Measurements from ENCODE around the gene FREM2. TPM values are rescaled to one million over a fixed set of nuclear protein-coding genes. Genes with fewer than 3 reads are reported as not detected.

The FREM2 gene
- total RNA-seq, 1 experiment from 2014 or later = not detected

GRCh38 chr13:38880397-38880796 is 193.5 kb downstream of the FREM2 start:
- no TSS peak for BruUV-seq (replicated peaks)
- POLR2A ChIA-PET = no interaction called here
- no peak for DNase-seq (ENCODE audit: unreplicated experiment)
- intact Hi-C loops (cut with micrococcal nuclease) = no loop called here
- TF ChIP-seq CTCF (IDR thresholded peaks at IDR 0.05; ENCODE audit: unreplicated experiment) = no peak
- no peaks in the 10 kb centered on the region for H3K36me3 Mint-ChIP-seq (ENCODE audit: insufficient read depth, unreplicated experiment)
- CTCF ChIA-PET = interaction anchor here (0.9 kb wide), 1 partner anchor 193 kb away, joined by 5 read pairs; the partner anchor contains the start of gene FREM2
- H3K9me3 Mint-ChIP-seq (ENCODE audit: unreplicated experiment) = no peaks in the 10 kb centered on the region
- no peak overlapping the region for H3K4me3 Mint-ChIP-seq (ENCODE audit: unreplicated experiment)
- H3K27me3 Mint-ChIP-seq (ENCODE audit: insufficient read depth, unreplicated experiment) = peaks cover 67% of the 10 kb centered on the region
- H3K27ac Mint-ChIP-seq (ENCODE audit: low read depth, unreplicated experiment) = no peak overlapping the region
- H3K4me1 Mint-ChIP-seq (ENCODE audit: insufficient read depth, unreplicated experiment) = no peaks in the 10 kb centered on the region

GRCh38 chr13:38883783-38884182 is 196.9 kb downstream of the FREM2 start:
- TF ChIP-seq CTCF (IDR thresholded peaks at IDR 0.05; ENCODE audit: unreplicated experiment) = no peak
- peaks cover 7% of the 10 kb centered on the region for H3K4me1 Mint-ChIP-seq (ENCODE audit: insufficient read depth, unreplicated experiment)
- no peaks in the 10 kb centered on the region for H3K9me3 Mint-ChIP-seq (ENCODE audit: unreplicated experiment)
- ChIA-PET POLR2A (no interaction called here), CTCF (interaction anchor here (0.9 to 3.4 kb wide), 3 partner anchors 11 to 302 kb away, joined by 3 to 31 read pairs (median 4); no protein-coding TSS in a partner anchor)
- no peak for DNase-seq (ENCODE audit: unreplicated experiment)
- H3K36me3 Mint-ChIP-seq (ENCODE audit: insufficient read depth, unreplicated experiment) = no peaks in the 10 kb centered on the region
- BruUV-seq (replicated peaks) = no TSS peak
- intact Hi-C loops (cut with micrococcal nuclease) = no loop called here
- H3K27me3 Mint-ChIP-seq (ENCODE audit: insufficient read depth, unreplicated experiment) = peaks cover 51% of the 10 kb centered on the region
- no peak overlapping the region for H3K27ac Mint-ChIP-seq (ENCODE audit: low read depth, unreplicated experiment)
- no peak overlapping the region for H3K4me3 Mint-ChIP-seq (ENCODE audit: unreplicated experiment)

GRCh38 chr13:38888309-38888708 is 201.4 kb downstream of the FREM2 start:
- intact Hi-C loops (cut with micrococcal nuclease) = no loop called here
- no peak for TF ChIP-seq CTCF (IDR thresholded peaks at IDR 0.05; ENCODE audit: unreplicated experiment)
- CTCF ChIA-PET = interaction anchor here (0.6 kb wide), 1 partner anchor 257 kb away, joined by 3 read pairs; no protein-coding TSS in a partner anchor
- no peaks in the 10 kb centered on the region for H3K9me3 Mint-ChIP-seq (ENCODE audit: unreplicated experiment)
- DNase-seq (ENCODE audit: unreplicated experiment) = peak; percentile 49
- H3K27me3 Mint-ChIP-seq (ENCODE audit: insufficient read depth, unreplicated experiment) = peaks cover 34% of the 10 kb centered on the region
- H3K4me3 Mint-ChIP-seq (ENCODE audit: unreplicated experiment) = no peak overlapping the region
- H3K36me3 Mint-ChIP-seq (ENCODE audit: insufficient read depth, unreplicated experiment) = no peaks in the 10 kb centered on the region
- no peak overlapping the region for H3K27ac Mint-ChIP-seq (ENCODE audit: low read depth, unreplicated experiment)
- BruUV-seq (replicated peaks) = no TSS peak
- POLR2A ChIA-PET = interaction anchor here (0.7 kb wide), 1 partner anchor 1826 kb away, joined by 3 read pairs; no protein-coding TSS in a partner anchor
- H3K4me1 Mint-ChIP-seq (ENCODE audit: insufficient read depth, unreplicated experiment) = peaks cover 8% of the 10 kb centered on the region

GRCh38 chr13:38895075-38895474 is 208.2 kb downstream of the FREM2 start:
- Mint-ChIP-seq H3K4me1 (ENCODE audit: insufficient read depth, unreplicated experiment) (no peaks in the 10 kb centered on the region), H3K9me3 (ENCODE audit: unreplicated experiment) (no peaks in the 10 kb centered on the region), H3K27me3 (ENCODE audit: insufficient read depth, unreplicated experiment) (peaks cover 3% of the 10 kb centered on the region), H3K4me3 (ENCODE audit: unreplicated experiment) (no peak overlapping the region), H3K27ac (ENCODE audit: low read depth, unreplicated experiment) (no peak overlapping the region), H3K36me3 (ENCODE audit: insufficient read depth, unreplicated experiment) (no peaks in the 10 kb centered on the region)
- TF ChIP-seq CTCF (IDR thresholded peaks at IDR 0.05; ENCODE audit: unreplicated experiment) = no peak
- no TSS peak for BruUV-seq (replicated peaks)
- CTCF ChIA-PET = interaction anchor here (0.7 to 1.4 kb wide), 3 partner anchors 13 to 308 kb away, joined by 3 to 8 read pairs (median 3); no protein-coding TSS in a partner anchor
- intact Hi-C loops (cut with micrococcal nuclease) = no loop called here
- POLR2A ChIA-PET = no interaction called here
- no peak for DNase-seq (ENCODE audit: unreplicated experiment)

Measured in MCF 10A (cell line).